ENCODE results near the gene STPG3.

DNA sequence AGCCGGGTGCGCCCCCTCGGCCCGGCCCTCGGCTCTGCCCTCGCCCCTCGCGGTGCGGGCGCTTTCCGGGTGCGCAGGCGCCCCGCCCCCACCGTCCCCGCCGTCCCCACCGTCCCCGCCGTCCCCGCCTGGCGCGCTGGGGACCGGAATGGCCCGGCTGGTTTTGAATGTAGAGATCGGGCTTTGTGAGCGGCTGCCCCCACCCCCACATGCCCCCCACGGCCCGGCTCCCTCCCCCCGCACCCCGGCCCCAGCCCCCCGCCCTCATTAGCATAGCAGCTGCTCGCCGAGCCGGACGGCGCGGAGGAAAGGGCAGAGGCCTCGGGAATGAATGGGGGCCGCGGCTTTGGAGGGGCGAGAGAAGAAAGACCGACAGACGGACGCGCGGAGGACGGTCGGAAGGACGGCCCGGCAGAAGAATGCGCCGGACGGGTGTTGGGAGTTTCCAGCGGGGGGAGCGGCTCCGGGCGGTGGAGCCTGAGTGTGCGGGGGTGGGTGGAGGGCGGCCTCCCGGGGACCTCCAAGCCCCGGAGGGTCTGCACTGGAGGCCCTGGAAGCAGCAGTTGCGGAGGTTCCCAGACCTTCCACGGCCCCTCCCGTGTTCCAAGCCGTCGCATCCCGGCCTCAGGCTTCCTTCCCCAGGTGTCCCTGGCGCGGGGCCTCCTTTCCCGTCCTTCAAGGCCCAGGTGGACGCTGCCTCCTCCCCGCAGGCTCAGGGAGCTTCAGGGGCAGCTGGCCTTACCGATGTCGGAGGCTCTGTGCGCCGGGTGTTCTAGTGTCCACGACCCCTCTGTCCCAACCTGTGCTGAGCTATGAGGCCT lies 45.0 kb downstream of the STPG3 start:
- TF ChIP-seq, protein P1, sequence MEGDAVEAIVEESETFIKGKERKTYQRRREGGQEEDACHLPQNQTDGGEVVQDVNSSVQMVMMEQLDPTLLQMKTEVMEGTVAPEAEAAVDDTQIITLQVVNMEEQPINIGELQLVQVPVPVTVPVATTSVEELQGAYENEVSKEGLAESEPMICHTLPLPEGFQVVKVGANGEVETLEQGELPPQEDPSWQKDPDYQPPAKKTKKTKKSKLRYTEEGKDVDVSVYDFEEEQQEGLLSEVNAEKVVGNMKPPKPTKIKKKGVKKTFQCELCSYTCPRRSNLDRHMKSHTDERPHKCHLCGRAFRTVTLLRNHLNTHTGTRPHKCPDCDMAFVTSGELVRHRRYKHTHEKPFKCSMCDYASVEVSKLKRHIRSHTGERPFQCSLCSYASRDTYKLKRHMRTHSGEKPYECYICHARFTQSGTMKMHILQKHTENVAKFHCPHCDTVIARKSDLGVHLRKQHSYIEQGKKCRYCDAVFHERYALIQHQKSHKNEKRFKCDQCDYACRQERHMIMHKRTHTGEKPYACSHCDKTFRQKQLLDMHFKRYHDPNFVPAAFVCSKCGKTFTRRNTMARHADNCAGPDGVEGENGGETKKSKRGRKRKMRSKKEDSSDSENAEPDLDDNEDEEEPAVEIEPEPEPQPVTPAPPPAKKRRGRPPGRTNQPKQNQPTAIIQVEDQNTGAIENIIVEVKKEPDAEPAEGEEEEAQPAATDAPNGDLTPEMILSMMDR (IDR thresholded peaks at IDR 0.05 in 2 of 3, conservative IDR thresholded peaks at IDR 0.05 in 1 of 3; ENCODE audit: insufficient read depth in 2 of 3, low read depth in 1 of 3, low read length in 3 of 3), result no peak
- TF ChIP-seq, protein P2, sequence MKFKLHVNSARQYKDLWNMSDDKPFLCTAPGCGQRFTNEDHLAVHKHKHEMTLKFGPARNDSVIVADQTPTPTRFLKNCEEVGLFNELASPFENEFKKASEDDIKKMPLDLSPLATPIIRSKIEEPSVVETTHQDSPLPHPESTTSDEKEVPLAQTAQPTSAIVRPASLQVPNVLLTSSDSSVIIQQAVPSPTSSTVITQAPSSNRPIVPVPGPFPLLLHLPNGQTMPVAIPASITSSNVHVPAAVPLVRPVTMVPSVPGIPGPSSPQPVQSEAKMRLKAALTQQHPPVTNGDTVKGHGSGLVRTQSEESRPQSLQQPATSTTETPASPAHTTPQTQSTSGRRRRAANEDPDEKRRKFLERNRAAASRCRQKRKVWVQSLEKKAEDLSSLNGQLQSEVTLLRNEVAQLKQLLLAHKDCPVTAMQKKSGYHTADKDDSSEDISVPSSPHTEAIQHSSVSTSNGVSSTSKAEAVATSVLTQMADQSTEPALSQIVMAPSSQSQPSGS (CRISPR knock-in tag; IDR thresholded peaks at IDR 0.05), result no peak
- TF ChIP-seq, protein P3, sequence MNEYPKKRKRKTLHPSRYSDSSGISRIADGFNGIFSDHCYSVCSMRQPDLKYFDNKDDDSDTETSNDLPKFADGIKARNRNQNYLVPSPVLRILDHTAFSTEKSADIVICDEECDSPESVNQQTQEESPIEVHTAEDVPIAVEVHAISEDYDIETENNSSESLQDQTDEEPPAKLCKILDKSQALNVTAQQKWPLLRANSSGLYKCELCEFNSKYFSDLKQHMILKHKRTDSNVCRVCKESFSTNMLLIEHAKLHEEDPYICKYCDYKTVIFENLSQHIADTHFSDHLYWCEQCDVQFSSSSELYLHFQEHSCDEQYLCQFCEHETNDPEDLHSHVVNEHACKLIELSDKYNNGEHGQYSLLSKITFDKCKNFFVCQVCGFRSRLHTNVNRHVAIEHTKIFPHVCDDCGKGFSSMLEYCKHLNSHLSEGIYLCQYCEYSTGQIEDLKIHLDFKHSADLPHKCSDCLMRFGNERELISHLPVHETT (CRISPR knock-in tag; conservative IDR thresholded peaks at IDR 0.05 in 1 of 2, IDR thresholded peaks at IDR 0.05 in 1 of 2), result no peak
- TF ChIP-seq, protein P4, sequence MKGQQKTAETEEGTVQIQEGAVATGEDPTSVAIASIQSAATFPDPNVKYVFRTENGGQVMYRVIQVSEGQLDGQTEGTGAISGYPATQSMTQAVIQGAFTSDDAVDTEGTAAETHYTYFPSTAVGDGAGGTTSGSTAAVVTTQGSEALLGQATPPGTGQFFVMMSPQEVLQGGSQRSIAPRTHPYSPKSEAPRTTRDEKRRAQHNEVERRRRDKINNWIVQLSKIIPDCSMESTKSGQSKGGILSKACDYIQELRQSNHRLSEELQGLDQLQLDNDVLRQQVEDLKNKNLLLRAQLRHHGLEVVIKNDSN (CRISPR knock-in tag; IDR thresholded peaks at IDR 0.05), result no peak
